Measurements from ENCODE around the gene MRPS23. TPM values are rescaled to one million over a fixed set of nuclear protein-coding genes. Genes with fewer than 3 reads are reported as not detected.

Gene MRPS23
- total and polyA plus RNA-seq, 2 of the 13 experiments (the other 11 are each of a cell fraction or from before 2014, with no cell fraction given), result 63.2 to 181 TPM

- DNase-seq (ENCODE audit: low spot score) (peak; percentile 41), ATAC-seq (no peak), FAIRE-seq (no peak)
- BruUV-seq (replicated peaks), result no TSS peak
- in situ Hi-C loops (cut with HindIII; ENCODE audit: extremely low pct_ligation_motif_present, low pct_unique_long_range_greater_than_20kb) (no loop called here), intact Hi-C loops (cut with micrococcal nuclease; ENCODE audit: unreplicated experiment) (loop anchor here (1.0 kb wide), 1 partner anchor 14 kb away; no protein-coding TSS in a partner anchor)
- Histone ChIP-seq H3K36me3 (replicated peaks in 1 of 2; ENCODE audit: control insufficient read depth in 1 of 2, insufficient read depth in 2 of 2, low read length in 2 of 2) (peaks cover 1 to 14% of the 10 kb centered on the region in 2 experiments; a peak in 3 of 5 replicates), H3K9ac (ENCODE audit: insufficient read depth, low read depth, low read length) (no peak overlapping the region), H3K79me2 (ENCODE audit: insufficient read depth, low read length) (no peaks in the 10 kb centered on the region), H2AFZ (ENCODE audit: low read length) (no peak overlapping the region), H3K4me2 (ENCODE audit: low read depth, low read length) (no peak overlapping the region), H3K4me1 (ENCODE audit: insufficient read depth, low read length) (peaks cover 89% of the 10 kb centered on the region), H3K27me3 (ENCODE audit: control insufficient read depth in 1 of 2, insufficient read depth in 2 of 2, low read length in 2 of 2) (no peaks in the 10 kb centered on the region; a peak in 1 of 5 replicates), H3K27ac (ENCODE audit: extremely low read length, insufficient read depth, low read length) (no peak overlapping the region), H3K9me3 (ENCODE audit: low read length) (no peaks in the 10 kb centered on the region), H3K4me3 (replicated peaks in 1 of 3; ENCODE audit: insufficient read depth in 1 of 3, low read depth in 2 of 3, low read length in 3 of 3) (no peak overlapping the region), H4K20me1 (ENCODE audit: insufficient read depth, low read length) (no peaks in the 10 kb centered on the region)
- ChIA-PET CTCF (ENCODE audit: low intra/inter-chr PET ratio, low total read pairs) (no interaction called here), POLR2A (interaction anchor here (1.0 kb wide), 1 partner anchor 14 kb away, joined by 3 read pairs; the partner anchor contains the start of gene MRPS23)
- TF ChIP-seq ATF6 (CRISPR knock-in tag; conservative IDR thresholded peaks at IDR 0.05) (no peak), ZMYM2 (CRISPR knock-in tag; IDR thresholded peaks at IDR 0.05) (no peak), NONO (IDR thresholded peaks at IDR 0.05) (no peak), NONO (CRISPR knock-in tag; conservative IDR thresholded peaks at IDR 0.05) (peak; percentile 44; the same call in 1 of the 2 replicates), ZNF724P (CRISPR knock-in tag; IDR thresholded peaks at IDR 0.05; ENCODE audit: borderline replicate concordance) (no peak), KLF12 (CRISPR knock-in tag; IDR thresholded peaks at IDR 0.05; ENCODE audit: borderline replicate concordance) (no peak), ZNF589 (CRISPR knock-in tag; conservative IDR thresholded peaks at IDR 0.05) (0 out of 2 replicates have a peak, but pooled peaks have one; percentile 23), ZNF644 (CRISPR knock-in tag; IDR thresholded peaks at IDR 0.05; ENCODE audit: low read depth) (peak; percentile 85), MEIS2 (CRISPR knock-in tag; IDR thresholded peaks at IDR 0.05) (no peak), ZSCAN25 (CRISPR knock-in tag; IDR thresholded peaks at IDR 0.05) (no peak), NR2C2 (CRISPR knock-in tag; IDR thresholded peaks at IDR 0.05; ENCODE audit: borderline replicate concordance) (no peak), ZNF777 (CRISPR knock-in tag; IDR thresholded peaks at IDR 0.05) (no peak), ZNF234 (CRISPR knock-in tag; conservative IDR thresholded peaks at IDR 0.05) (no peak), JUNB (CRISPR knock-in tag; IDR thresholded peaks at IDR 0.05; ENCODE audit: borderline replicate concordance) (0 out of 2 replicates have a peak, but pooled peaks have one; percentile 38), DMAP1 (CRISPR knock-in tag; IDR thresholded peaks at IDR 0.05) (no peak), ZNF616 (CRISPR knock-in tag; IDR thresholded peaks at IDR 0.05; ENCODE audit: low read depth) (no peak), TCF7L2 (IDR thresholded peaks at IDR 0.05; ENCODE audit: low read depth, low read length) (no peak), SOX13 (IDR thresholded peaks at IDR 0.05) (no peak), SOX13 (CRISPR knock-in tag; conservative IDR thresholded peaks at IDR 0.05 in 1 of 2, IDR thresholded peaks at IDR 0.05 in 1 of 2) (peak in 1 of 2 experiments; percentile 17; a peak in 1 of 4 replicates), ZC3H13 (CRISPR knock-in tag; IDR thresholded peaks at IDR 0.05) (0 out of 2 replicates have a peak, but pooled peaks have one; percentile 53), REL (CRISPR knock-in tag; conservative IDR thresholded peaks at IDR 0.05) (0 out of 2 replicates have a peak, but pooled peaks have one; percentile 66)
- WGBS (ENCODE audit: low lambda C conversion rate), result 92% methylated on average over 2 of the region's 2 CpGs
These were observed 14.4 kb downstream of the MRPS23 start for GRCh38 chr17:57835333-57835900.

All from HepG2 (cell line).